Epithelial cell of esophagus (primary cell): ENCODE results near the gene KRTAP1-5.

Source experiments
- DNase-seq: peaks from one replicate; pipeline ENCODE4 v3.0.0; 2010; ENCODE audit warnings: low read depth
- H3K4me3 ChIP-seq: 2 replicates; pipeline ENCODE4 v1.5.1; 2011; ENCODE audit warnings: mild to moderate bottlenecking, low read length, control low read depth
- CTCF ChIP-seq: IDR thresholded peaks from 2 replicates; pipeline ENCODE4 v1.5.1; 2011; ENCODE audit warnings: low read depth, mild to moderate bottlenecking, low read length, control low read depth, inconsistent platforms; ENCODE audit not compliant: insufficient read depth; ENCODE audit errors: missing control alignments

KRTAP1-5 gene

GRCh38 chr17:41012326-41013120 is 14.5 kb downstream of the KRTAP1-5 start:
- TF ChIP-seq CTCF, result no peak
- no peak overlapping the region for H3K4me3 ChIP-seq
- no peak for DNase-seq

- TF ChIP-seq CTCF, result no peak
- DNase-seq, result no peak
- H3K4me3 ChIP-seq, result no peak overlapping the region
Measured at GRCh38 chr17:41010441-41010840, 16.6 kb downstream of the KRTAP1-5 start.

GRCh38 chr17:41009936-41010335 is 17.1 kb downstream of the KRTAP1-5 start:
- TF ChIP-seq CTCF, result no peak
- H3K4me3 ChIP-seq, result no peak overlapping the region

GRCh38 chr17:41009301-41009760 is 17.7 kb downstream of the KRTAP1-5 start:
- TF ChIP-seq CTCF, result no peak
- peak; percentile 27 for DNase-seq
- H3K4me3 ChIP-seq, result no peak overlapping the region

More at GRCh38 chr17:41009936-41010335, 17.1 kb downstream of the KRTAP1-5 start:
- no peak for DNase-seq

- DNase-seq, result no peak
- H3K4me3 ChIP-seq, result no peak within 1 kb of the TSS
- TF ChIP-seq CTCF, result no peak
Measured at GRCh38 chr17:41008811-41009210, 18.2 kb downstream of the KRTAP1-5 start, which contains the start of gene KRTAP3-1. Gene KRTAP3-1, minus strand, starts transcription at chr17:41009128. Its CDS starts 54 bp downstream, at chr17:41009074.

- H3K4me3 ChIP-seq, result no peak overlapping the region
- no peak for TF ChIP-seq CTCF
- DNase-seq, result no peak
Measured at GRCh38 chr17:41004397-41004796, 22.6 kb downstream of the KRTAP1-5 start.

- no peak for DNase-seq
- no peak for TF ChIP-seq CTCF
- H3K4me3 ChIP-seq, result no peak overlapping the region
Measured at GRCh38 chr17:41003926-41004325, 23.1 kb downstream of the KRTAP1-5 start.
